Esophagus muscularis mucosa (tissue), 4 donors: Measurements from ENCODE around the gene LPO.

Experiments used
- CTCF ChIP-seq, 3 experiments: fragments of 200-600 bp in 2 of 3; fragments of 450-650 bp in 1 of 3; sonication (generic) in 2 of 3; IDR thresholded peaks; one replicate each; pipeline ENCODE4 v1.5.1; 2017 to 2019; ENCODE audit warnings: antibody characterized with exemption in 3 of 3, mild to moderate bottlenecking in 2 of 3, moderate library complexity in 1 of 3
- EP300 ChIP-seq: sonication (generic); formaldehyde crosslinking; IDR thresholded peaks from one replicate; pipeline ENCODE4 v1.6.1; 2017; ENCODE audit warnings: antibody characterized with exemption
- POLR2A ChIP-seq: fragments of 450-650 bp; IDR thresholded peaks from one replicate; pipeline ENCODE4 v1.6.1; 2017; ENCODE audit warnings: antibody characterized with exemption, moderate library complexity, mild to moderate bottlenecking, low read depth

- TF ChIP-seq CTCF (IDR thresholded peaks at IDR 0.05) = no peak
- TF ChIP-seq POLR2A = no peak
- no peak for TF ChIP-seq EP300
These were observed 9.7 kb upstream of the LPO start for GRCh38 chr17:58228679-58229078.
